Stimulated activated CD8-positive, alpha-beta memory T cell treated with anti-CD3 and anti-CD28 coated beads, Interleukin-2, amount 100 ng/mL, for 48 hours (primary cell): ENCODE results near the gene STX19.
"Not testable (repeated sequence)": the region's sequence is repeated elsewhere in the genome, so short reads cannot be mapped to it uniquely, and the experiment has no call there.

Source experiments
- DNase-seq, 2 donors: peaks; one replicate each; pipeline ENCODE4 v3.0.0-alpha.2; 2020; ENCODE audit warnings: low read depth in 2 of 2

STX19 gene

DNA sequence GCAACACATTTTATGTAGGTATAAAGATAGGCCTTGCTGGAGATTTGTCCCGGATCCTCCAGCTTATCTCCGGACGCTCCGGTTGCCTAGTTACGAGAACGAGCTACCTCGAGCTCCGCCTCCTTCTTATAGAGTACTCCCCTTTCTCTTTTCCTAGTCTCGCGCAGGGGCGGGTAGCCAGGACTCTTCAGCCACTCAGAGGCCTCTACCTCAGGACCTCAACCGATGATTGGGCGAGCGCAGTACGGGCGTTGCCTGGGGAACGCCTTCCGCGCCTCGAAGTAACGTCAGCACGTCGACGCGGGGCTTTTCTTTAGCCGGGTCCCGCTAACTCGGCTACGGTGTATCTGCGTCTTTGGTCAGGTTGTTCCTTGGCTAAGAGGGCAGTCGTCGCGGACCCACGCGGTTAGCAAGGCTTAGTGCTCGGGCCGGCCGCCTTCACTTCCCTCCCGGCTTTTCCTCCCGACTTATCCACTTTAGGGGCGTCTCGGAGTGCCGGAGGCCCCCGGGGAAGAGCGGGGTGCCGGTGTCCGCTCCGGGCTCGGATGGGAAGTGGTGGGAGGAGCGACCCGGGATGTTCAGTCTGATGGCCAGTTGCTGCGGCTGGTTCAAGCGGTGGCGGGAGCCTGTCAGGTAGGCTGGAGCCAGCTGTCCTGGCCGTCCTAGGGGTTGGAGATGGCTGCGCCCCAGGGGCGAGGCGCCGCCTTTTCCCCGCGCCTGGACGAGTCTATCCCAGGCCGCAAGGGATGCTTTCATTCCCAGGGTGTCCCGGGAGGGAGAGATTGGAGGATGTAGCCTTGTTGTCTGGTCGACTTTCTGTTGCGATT is 48.3 kb downstream of the STX19 start, which contains the start of gene ARL13B:
ARL13B (plus strand) TSS at position 306 of the 827 bp plus-strand sequence; CDS start at position 575, 269 bp downstream.
- DNase-seq = peak; percentile 82 to 90

DNA sequence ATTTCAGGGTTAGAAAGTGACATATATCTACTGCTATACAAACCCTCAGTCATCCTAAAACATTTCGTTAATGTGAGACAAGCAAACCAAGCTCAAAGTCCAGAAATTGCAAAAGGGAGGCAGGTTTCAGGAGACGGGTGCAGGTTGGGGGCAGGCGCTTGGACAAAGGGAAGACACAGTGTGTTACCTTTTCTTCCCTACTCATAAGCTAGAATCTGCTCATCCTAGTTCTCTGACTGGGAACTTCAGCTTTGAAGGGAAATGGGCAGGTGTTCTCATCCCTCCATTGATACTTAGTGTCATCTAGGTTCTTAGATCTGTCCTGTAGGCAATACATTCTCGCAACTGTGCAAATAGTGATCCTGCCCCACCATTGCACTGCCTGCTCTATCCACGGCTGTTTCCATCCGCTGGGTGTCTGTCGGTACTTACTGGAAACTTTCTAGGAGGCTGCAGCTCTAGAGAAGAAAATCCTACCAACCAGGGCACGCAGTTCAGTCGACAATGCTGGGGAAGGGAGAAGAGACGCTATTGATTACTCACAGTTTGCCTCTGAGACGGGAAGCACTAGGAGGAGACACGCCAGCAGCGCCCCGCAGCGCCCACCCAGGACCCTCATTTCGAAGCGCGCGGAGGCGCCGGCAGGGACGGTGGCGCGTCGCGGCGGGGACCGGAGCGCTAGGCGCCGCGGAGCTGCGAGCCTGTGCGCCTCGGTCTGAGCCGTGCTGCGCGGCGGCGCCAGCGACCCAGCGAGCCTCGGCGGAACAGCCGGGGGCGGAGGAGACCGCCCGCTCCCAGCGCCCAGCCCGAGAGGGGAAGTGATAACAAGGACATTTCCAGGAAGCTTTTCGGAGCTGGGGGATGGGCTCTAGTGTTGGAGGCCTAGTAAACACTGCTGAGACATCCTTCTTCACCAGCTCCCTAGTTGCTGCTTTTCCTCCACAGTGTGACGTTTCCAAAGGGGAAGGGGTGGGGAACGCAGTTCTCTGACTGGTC is 55.0 kb downstream of the STX19 start, which contains the start of gene PROS1:
PROS1 (minus strand) TSS at position 766 of the 996 bp plus-strand sequence; CDS start at position 619, 147 bp downstream.
- peak; percentile 40 to 47 for DNase-seq

DNA sequence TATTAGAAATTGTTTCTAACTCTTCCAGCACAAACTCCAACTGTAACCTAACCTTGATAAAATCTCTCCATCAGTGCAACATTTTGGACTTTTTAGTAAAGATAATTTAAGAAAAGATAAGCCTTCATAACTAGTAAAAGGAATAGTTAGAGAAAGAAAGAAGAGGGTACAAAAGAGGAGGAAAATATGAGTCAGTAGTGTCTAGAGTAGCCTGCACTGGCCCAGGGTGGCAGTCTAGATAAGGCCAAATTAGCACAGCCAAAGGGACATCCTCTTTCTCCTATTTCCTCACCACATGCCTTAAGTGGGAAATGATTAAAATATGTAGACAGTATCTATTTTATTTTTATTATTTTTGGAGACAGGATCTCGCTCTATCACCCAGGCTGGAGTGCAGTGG is 58.4 kb downstream of the STX19 start:
- DNase-seq = no peak

DNA sequence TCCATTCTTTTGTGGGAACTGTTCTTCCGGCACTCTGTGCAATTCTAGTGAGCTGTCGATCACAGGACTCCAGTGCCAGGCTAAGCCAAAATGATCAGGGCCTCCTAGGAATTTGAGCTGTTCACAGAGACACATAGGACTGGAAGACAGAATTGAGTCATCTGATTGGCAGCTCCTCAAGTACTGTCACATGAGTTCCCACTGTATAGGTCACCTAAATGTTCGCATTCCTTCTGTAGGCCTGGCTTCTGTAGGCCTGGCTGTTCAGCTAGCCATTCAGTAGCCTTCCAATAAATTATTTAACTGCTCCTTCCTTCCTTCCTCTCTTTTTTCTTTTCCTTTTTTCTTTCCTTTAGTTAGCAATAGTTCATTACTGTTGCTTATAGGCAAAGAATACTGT is 59.0 kb downstream of the STX19 start:
- DNase-seq = no peak

DNA sequence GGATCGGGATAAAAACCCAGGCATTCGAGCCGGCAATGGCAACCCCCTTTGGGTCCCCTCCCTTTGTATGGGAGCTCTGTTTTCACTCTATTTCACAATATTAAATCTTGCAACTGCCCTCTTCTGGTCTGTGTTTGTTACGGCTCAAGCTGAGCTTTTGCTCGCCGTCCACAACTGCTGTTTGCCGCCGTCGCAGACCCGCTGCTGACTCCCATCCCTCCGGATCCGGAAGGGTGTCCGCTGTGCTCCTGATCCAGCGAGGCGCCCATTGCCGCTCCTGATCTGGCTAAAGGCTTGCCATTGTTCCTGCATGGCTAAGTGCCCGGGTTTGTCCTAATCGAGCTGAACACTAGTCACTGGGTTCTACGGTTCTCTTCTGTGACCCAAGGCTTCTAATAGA is 63.3 kb downstream of the STX19 start:
- DNase-seq = not testable (repeated sequence)
